Measurements from ENCODE around the gene FHAD1. TPM values are rescaled to one million over a fixed set of nuclear protein-coding genes. Genes with fewer than 3 reads are reported as not detected.

The FHAD1 gene
- total RNA-seq, 1 experiment from 2014 or later: 3.5 TPM

DNA sequence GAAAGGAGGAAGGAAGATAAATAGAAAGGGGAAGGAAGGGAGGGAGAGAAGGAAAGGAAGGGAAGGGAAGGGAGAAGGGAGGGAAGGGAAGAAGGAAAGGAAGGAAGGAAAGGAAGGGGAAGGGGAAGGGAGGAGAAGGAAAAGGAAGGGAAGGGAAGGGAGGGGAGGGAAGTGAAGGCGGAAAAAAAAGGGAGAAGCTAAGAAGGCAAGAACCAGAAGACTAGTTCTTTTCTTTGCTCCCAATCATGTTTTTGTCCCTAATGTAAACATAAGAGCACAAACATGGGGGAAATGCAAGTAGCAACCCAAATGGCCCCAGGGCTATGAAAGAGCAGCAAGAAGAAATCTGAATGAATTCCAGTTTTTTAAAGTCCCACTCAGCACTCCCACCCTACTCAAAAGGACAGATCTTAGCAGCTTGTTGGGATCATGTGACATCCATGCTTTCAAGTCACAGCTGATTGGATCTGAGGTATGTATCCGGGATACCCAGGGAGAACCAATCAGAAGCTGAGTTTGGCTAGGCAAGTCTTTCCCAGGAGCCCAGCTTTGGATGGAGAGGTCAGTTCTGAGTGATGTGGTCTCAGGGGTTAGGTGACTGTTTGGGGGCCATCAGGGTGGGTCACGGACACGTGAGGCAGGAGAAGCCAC is 24.2 kb upstream of the FHAD1 start:
- no TSS peak for BruUV-seq (replicated peaks)
- intact Hi-C loops (cut with micrococcal nuclease): no loop called here
- Histone ChIP-seq H3K9me3 (ENCODE audit: control insufficient read depth in 1 of 2, insufficient read depth in 1 of 2, low read depth in 1 of 2, low read length in 2 of 2) (no peaks in the 10 kb centered on the region), H4K20me1 (ENCODE audit: insufficient read depth) (no peaks in the 10 kb centered on the region), H3K27me3 (ENCODE audit: insufficient read depth, low read length) (no peaks in the 10 kb centered on the region), H2AFZ (ENCODE audit: low read depth, low read length, poor library complexity, severe bottlenecking) (no peak overlapping the region), H3K27ac (ENCODE audit: low read depth, low read length) (no peak overlapping the region), H3K4me1 (ENCODE audit: control insufficient read depth in 1 of 2, insufficient read depth in 2 of 2, low read length in 2 of 2) (peaks cover 10 to 27% of the 10 kb centered on the region in 2 experiments; a peak in 3 of 4 replicates), H3K9me2 (ENCODE audit: insufficient read depth) (no peaks in the 10 kb centered on the region), H3K79me2 (ENCODE audit: insufficient read depth, low read length) (no peaks in the 10 kb centered on the region), H3K9ac (ENCODE audit: low read length) (no peak overlapping the region), H3K36me3 (ENCODE audit: control insufficient read depth in 1 of 2, insufficient read depth in 2 of 2, low read length in 2 of 2) (peaks cover 0 to 21% of the 10 kb centered on the region in 2 experiments; a peak in 1 of 4 replicates), H3K4me3 (replicated peaks in 1 of 2; ENCODE audit: low read depth in 1 of 2, low read length in 2 of 2) (no peak overlapping the region), H3K4me2 (ENCODE audit: low read length) (no peak overlapping the region)
- ATAC-seq: 0 out of 2 replicates have a peak, but pooled peaks have one; percentile 10
- TF ChIP-seq RAD21 (IDR thresholded peaks at IDR 0.05; ENCODE audit: low read depth): no peak
- TF ChIP-seq ZFX (IDR thresholded peaks at IDR 0.05): no peak
- TF ChIP-seq TCF7L2 (IDR thresholded peaks at IDR 0.05; ENCODE audit: borderline replicate concordance, extremely low read depth, insufficient read depth, insufficient read length): no peak
- no peak for TF ChIP-seq FOSL1 (IDR thresholded peaks at IDR 0.05; ENCODE audit: low read depth)
- no peak for TF ChIP-seq ATF3 (IDR thresholded peaks at IDR 0.05)
- no peak for TF ChIP-seq EGR1 (IDR thresholded peaks at IDR 0.05; ENCODE audit: low read depth)
- no peak for TF ChIP-seq POLR2A (IDR thresholded peaks at IDR 0.05; ENCODE audit: borderline replicate concordance, extremely low read depth, insufficient read depth, insufficient read length)
- no peak for TF ChIP-seq CEBPB (IDR thresholded peaks at IDR 0.05; ENCODE audit: low read depth)
- TF ChIP-seq ELF1 (IDR thresholded peaks at IDR 0.05; ENCODE audit: borderline replicate concordance, low read depth): no peak
- TF ChIP-seq EZH2 (IDR thresholded peaks at IDR 0.05): no peak
- TF ChIP-seq, protein P1, sequence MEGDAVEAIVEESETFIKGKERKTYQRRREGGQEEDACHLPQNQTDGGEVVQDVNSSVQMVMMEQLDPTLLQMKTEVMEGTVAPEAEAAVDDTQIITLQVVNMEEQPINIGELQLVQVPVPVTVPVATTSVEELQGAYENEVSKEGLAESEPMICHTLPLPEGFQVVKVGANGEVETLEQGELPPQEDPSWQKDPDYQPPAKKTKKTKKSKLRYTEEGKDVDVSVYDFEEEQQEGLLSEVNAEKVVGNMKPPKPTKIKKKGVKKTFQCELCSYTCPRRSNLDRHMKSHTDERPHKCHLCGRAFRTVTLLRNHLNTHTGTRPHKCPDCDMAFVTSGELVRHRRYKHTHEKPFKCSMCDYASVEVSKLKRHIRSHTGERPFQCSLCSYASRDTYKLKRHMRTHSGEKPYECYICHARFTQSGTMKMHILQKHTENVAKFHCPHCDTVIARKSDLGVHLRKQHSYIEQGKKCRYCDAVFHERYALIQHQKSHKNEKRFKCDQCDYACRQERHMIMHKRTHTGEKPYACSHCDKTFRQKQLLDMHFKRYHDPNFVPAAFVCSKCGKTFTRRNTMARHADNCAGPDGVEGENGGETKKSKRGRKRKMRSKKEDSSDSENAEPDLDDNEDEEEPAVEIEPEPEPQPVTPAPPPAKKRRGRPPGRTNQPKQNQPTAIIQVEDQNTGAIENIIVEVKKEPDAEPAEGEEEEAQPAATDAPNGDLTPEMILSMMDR (IDR thresholded peaks at IDR 0.05 in 2 of 3, conservative IDR thresholded peaks at IDR 0.05 in 1 of 3; ENCODE audit: borderline replicate concordance in 1 of 3, insufficient read depth in 1 of 3, low read depth in 2 of 3, low read length in 2 of 3): no peak
- POLR2A ChIA-PET: no interaction called here
- CTCF ChIA-PET: no interaction called here
- DNase-seq (ENCODE audit: low read depth, low spot score): no peak
- RAD21 ChIA-PET (ENCODE audit: low non-redundant PET in 1 of 2, low total read pairs in 2 of 2, uncharacterized antibody in 2 of 2, unreplicated experiment in 2 of 2): no interaction called here

Measured in HCT116 (cell line).